Lower leg skin (tissue), 3 donors: ENCODE results near the gene SSH2.
"Not testable (repeated sequence)": the region's sequence is repeated elsewhere in the genome, so short reads cannot be mapped to it uniquely, and the experiment has no call there.

Experiments
- POLR2A ChIP-seq, 2 donors: fragments of 450-650 bp; IDR thresholded peaks; one replicate each; pipeline ENCODE4 v1.6.1; 2016 to 2017; ENCODE audit warnings: antibody characterized with exemption in 2 of 2, mild to moderate bottlenecking in 1 of 2, moderate library complexity in 1 of 2
- TF ChIP-seq, protein P1 (sequence below), 3 donors: fragments of 450-650 bp; IDR thresholded peaks; one replicate each; pipeline ENCODE4 v1.5.1; 2016; ENCODE audit warnings: antibody characterized with exemption in 3 of 3, mild to moderate bottlenecking in 3 of 3, moderate library complexity in 2 of 3

DNA sequence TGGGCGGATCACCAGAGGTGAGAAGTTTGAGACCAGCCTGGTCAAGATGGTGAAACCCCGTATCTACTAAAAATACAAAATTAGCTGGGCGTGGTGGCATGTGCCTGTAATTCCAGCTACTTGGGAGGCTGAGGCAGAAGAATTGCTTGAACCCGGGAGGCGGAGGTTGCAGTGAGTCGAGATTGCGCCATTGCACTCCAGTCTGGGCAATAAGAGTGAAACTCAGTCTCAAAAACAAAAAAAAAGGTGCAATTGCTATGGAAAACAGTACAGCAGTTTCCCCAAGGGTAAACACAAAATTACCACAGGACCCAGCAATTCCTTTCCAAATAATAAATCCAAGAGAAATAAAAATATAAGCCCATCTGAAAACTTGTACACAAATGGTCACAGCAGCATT lies 278.1 kb downstream of the SSH2 start:
- TF ChIP-seq, protein P1, sequence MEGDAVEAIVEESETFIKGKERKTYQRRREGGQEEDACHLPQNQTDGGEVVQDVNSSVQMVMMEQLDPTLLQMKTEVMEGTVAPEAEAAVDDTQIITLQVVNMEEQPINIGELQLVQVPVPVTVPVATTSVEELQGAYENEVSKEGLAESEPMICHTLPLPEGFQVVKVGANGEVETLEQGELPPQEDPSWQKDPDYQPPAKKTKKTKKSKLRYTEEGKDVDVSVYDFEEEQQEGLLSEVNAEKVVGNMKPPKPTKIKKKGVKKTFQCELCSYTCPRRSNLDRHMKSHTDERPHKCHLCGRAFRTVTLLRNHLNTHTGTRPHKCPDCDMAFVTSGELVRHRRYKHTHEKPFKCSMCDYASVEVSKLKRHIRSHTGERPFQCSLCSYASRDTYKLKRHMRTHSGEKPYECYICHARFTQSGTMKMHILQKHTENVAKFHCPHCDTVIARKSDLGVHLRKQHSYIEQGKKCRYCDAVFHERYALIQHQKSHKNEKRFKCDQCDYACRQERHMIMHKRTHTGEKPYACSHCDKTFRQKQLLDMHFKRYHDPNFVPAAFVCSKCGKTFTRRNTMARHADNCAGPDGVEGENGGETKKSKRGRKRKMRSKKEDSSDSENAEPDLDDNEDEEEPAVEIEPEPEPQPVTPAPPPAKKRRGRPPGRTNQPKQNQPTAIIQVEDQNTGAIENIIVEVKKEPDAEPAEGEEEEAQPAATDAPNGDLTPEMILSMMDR (IDR thresholded peaks at IDR 0.05), result not testable (repeated sequence)
- TF ChIP-seq POLR2A (IDR thresholded peaks at IDR 0.05), result not testable (repeated sequence)
